Measurements from ENCODE around the gene ARL10. TPM values are rescaled to one million over a fixed set of nuclear protein-coding genes. Genes with fewer than 3 reads are reported as not detected.

The ARL10 gene, protein sequence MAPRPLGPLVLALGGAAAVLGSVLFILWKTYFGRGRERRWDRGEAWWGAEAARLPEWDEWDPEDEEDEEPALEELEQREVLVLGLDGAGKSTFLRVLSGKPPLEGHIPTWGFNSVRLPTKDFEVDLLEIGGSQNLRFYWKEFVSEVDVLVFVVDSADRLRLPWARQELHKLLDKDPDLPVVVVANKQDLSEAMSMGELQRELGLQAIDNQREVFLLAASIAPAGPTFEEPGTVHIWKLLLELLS
- 9.8 and 13.0 TPM in 2 replicates for total RNA-seq

DNA sequence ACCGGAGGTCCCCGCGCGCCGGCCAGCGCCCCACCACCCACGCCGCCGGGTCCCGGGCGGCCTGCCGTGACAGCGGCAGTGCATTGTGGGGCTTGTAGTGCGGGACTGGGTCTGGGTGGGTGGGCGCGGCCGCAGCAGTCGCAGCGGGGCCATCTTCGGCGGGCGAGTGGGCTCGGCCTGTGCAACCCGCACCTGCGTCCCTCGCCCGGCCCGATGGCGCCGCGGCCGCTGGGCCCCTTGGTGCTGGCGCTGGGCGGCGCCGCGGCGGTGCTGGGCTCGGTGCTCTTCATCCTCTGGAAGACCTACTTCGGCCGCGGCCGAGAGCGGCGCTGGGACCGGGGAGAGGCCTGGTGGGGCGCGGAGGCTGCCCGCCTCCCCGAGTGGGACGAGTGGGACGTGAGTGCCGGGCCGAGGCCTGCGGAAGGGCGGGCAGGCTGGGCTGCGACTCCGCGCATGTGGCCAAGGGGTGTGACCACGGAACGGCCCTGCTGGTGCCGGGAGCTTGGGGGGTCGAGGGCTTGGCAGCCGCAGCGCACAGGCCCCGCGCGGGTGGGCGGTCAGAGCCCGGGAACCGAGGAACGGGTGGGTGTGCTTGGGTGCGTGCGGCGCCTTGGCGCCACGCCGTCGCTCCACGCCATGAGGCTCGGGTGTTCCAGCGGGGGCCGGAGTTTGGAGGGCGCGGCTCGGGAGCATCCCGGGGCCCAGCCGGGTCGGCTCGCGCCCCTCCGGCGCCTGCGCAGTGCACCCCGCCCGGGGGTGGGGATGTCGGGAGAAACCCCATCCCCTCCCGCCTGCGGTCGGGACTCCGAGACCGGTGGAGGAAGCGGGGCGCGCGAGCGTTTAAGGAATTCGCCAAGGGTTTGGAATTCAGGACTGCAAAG is at the start of gene ARL10:
Gene ARL10, plus strand, starts transcription at position 137 of the 881 bp plus-strand sequence. Its CDS starts 77 bp downstream, at position 214.

DNA sequence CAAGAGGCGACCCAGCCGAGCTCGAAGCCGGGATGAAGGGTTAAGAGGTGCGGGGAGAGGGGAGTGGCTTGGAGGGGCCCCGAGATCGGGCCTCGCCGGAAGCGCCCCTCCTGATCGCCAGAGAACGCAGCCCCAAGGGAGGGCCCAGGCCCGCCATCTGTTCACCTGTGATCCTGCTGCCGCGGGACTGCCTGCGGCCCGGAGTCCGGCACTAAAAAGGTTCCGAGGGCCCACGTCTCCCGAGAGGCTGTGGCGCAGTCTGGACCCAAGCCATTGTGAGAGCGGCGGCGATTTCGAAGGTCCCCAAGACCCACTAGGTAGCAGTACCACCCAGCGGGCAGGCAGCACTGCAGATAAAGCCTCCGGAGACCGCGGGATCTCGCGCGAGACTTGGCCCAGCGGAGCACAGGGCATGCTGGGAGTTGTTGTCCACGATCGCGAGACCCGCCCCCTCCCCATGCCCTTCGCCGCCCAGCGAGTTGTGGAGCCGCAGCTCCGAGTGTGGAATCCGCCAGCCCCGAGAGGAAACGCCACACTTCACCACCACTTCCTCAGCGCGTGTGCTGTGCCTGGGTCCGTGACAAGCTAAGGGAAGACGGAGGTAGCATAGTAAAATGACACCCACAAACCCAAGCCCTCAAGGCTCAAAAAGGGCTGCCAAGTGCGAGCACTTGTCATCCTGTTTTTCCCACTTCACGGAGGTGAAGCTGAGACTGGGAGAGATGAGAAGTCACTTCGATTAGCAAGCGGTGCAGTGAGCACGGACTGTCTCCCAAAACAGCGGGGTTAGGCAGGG is 3.7 kb upstream of the ARL10 start, which contains the start of gene KIAA1191:
Gene KIAA1191, minus strand, starts transcription at position 328 of the 796 bp plus-strand sequence. CDS start 2,256 bp downstream, outside the sequence.

DNA sequence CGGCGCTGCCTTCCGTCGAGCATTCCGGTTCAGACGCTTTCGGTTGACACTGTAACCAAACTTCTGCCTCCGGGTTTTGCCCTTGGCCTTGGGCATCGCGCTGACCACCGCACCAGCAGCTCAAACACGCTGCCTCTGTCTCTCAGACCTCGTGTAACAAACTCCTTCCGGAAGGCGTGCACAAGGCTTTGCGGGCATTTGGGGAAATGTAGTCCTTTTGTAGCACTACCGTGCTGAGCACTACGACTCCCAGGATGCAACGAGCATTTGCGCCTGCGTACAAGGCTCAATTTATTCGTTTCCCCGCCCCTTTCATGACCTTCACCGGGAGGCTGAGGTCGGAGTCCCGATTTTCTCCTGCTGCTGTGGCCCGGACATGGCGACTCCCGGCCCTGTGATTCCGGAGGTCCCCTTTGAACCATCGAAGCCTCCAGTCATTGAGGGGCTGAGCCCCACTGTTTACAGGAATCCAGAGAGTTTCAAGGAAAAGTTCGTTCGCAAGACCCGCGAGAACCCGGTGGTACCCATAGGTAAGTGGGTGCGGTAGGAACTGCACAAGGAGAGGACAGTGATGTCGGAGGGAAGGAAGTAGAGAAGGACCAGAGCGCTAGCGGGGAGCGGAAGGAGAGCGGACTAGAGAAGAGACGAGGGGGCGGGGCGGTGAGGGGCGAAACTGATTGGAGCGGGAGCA is 23.3 kb downstream of the ARL10 start, which contains the start of the genes HIGD2A and NOP16:
Gene HIGD2A, plus strand, starts transcription at position 308 of the 691 bp plus-strand sequence. Its CDS starts 69 bp downstream, at position 377.
Gene NOP16, minus strand, starts transcription at position 155 of the 691 bp plus-strand sequence. Its CDS starts 59 bp downstream, at position 96.

DNA sequence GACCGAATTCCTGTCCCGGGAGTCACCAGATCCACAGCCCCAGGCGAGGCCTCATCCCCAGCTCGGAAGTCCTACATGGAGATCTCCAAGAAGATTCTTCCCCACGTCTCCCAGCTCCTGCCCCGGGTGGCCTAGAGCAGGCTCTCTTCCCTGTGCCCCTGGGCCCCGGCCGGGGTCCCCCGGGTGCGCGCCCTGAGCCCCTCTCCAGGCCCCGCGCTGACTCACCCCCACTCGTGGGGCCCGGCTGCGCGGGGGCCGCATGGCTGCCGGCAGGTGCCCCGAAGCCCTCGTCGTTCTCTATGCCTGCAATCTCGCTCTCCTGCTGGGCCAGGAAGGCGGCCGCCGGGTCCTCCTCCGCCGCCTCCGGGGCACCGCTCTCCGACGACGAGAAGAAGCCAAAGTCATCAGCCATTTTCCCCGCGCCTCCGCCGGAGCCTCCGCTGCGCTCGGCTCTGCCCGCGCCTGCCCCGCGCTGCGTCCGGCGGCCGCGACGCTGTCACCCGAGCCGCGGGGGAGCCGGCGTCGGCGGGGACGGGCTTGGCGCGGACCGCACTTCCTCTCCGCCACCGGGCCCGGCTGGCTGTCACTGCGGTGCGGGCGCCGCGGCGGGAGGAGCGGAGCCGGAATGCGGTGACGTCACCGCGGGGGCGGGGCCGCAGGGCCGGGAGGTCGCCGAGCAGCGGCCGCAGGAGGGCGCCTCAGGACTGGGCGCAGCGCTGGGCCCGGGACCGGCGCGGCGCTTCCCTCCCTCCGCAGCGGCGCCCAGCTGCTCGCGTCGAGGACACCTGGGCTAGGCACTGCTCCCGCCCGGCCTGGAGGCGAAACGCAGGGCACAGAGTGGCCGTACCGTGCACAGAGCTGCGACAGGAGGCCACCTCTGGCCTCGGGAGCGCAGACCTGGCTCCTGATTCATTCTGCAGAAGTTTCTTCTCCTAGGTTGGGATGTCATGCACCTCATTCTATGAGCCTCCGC is 51.0 kb downstream of the ARL10 start, which contains the start of gene CLTB:
Gene CLTB, minus strand, starts transcription at position 588 of the 973 bp plus-strand sequence. Its CDS starts 176 bp downstream, at position 412.

Small RNA genes lying within 50 kb of the gene (small RNA-seq; reads per million reads assigned to genes)
- gene MIR1271: 1.6 reads per million, percentile 72 among the genes with 10 or more reads in this experiment

Other genes with a start within 250 kb of the ARL10 start
- 0.54 and 3.5 TPM in 2 replicates for gene SIMC1, start 127.1 kb upstream of the ARL10 start, total RNA-seq
- gene KIAA1191, start 3.7 kb upstream of the ARL10 start, total RNA-seq: 46.7 and 80.8 TPM in 2 replicates
- 7.9 and 11.5 TPM in 2 replicates for gene NOP16, start 23.1 kb downstream of the ARL10 start, total RNA-seq
- gene HIGD2A, start 23.3 kb downstream of the ARL10 start, total RNA-seq: 41.3 and 63.2 TPM in 2 replicates
- gene CLTB, start 51.1 kb downstream of the ARL10 start, total RNA-seq: 115 and 400 TPM in 2 replicates
- gene FAF2, start 82.9 kb downstream of the ARL10 start, total RNA-seq: 36.1 and 45.8 TPM in 2 replicates
- 5.9 and 8.6 TPM in 2 replicates for gene RNF44, start 171.9 kb downstream of the ARL10 start, total RNA-seq
- gene CDHR2, start 183.9 kb downstream of the ARL10 start, total RNA-seq: not detected in 2 replicates
- gene GPRIN1, start 244.7 kb downstream of the ARL10 start, total RNA-seq: 2.7 and 4.8 TPM in 2 replicates